ENCODE data around the gene CABLES2.

- TF ChIP-seq EZH2 (IDR thresholded peaks at IDR 0.05; ENCODE audit: insufficient read depth, poor library complexity, severe bottlenecking) (no peak), EZH2phosphoT487 (IDR thresholded peaks at IDR 0.05; ENCODE audit: insufficient read depth, low read depth) (no peak)
Measured at GRCh38 chr20:62377064-62377461, 30.0 kb downstream of the CABLES2 start.

All from GM23248 (cell line).